GM18870 (cell line): ENCODE results near the gene RNF167.

ENCODE experiments used
- ATAC-seq: cut with Tn5 transposase; IDR thresholded peaks from one replicate; pipeline ENCODE4 v1.9.1; 2021; ENCODE audit warnings: moderate library complexity; ENCODE audit not compliant: unreplicated experiment

RNF167 gene

DNA sequence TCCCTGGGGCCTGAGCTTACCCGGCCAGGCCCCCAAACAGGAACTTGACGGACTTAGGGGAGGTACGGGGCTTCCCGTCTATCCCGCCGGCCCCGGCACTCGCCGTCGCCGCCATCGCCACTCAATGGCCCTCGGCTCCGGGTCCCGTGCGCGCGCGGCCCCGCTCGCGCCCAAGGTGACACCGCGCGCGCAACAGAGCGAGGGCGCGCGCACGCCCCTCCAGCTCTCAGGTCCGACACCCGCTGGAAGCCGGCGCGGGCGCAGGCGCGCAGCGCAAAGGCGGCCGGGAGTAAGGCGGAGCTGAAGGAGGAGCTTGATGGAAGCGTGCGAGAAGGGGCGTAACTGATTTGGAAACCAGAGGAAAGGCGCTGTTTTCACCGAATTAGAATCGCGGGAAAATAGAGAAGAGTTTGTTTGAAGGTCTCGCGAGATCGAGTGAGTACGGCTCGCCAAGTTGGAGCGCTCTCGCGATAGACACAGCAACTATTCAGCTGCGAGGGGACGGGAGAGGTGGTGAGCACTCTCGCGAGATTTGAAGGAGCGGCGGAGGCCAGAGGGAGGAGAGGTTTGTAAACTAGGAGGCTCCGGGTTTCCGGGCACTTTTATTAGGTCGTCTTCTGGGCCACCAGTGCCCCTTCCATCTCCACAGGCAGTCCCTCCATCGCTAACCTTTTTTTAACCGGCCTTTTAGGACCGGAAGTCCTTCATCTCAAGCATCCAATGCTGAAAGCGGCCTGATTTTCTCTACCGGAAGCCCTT lies at the start of gene RNF167, which contains the start of gene SLC25A11:
Gene RNF167 (plus strand): TSS at position 473 of the 759 bp plus-strand sequence. CDS start 642 bp downstream, outside the sequence.
Gene SLC25A11 (minus strand): TSS at position 251 of the 759 bp plus-strand sequence. CDS start 136 bp downstream, at position 115.
- ATAC-seq: peak; percentile 81

DNA sequence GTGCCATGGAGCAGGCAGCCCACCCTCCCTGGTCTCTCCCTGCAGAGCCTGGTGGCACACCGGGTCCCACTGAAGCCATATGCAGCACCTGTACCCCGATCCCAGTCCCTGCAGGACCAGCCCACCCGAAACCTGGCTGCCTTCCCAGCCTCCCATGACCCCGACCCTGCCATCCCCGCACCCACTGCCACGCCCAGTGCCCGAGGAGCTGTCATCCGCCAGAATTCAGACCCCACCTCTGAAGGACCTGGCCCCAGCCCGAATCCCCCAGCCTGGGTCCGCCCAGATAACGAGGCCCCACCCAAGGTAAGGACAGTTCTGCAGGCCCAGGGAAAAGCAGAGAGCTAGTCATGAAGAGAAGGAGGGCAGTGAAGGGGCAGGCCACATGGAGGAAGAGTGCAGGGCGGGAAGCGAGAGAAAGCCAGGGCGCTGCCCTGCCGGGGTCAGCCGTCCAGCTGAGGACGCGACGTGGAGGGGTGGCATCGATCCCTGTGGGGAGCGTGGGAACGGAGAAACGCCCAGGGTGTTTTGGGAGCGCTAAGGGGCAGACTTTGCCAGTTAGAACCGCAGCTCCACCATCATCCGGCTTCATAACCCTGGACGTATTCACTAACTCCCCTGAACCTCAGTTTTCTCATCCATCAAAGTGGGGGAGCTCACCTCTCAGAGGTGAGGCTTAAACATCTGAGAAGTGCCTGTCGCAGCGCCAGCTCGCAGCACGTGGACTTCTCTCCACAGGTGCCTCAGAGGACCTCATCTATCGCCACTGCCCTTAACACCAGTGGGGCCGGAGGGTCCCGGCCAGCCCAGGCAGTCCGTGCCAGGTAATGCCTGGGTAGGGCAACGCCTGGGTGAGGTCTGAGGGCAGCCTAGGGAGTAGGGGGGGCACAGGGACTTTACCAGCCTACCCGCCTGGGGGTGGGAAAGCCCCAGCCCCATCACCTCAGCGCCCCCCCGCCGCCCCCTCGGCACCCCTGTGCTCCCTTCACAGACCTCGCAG lies 48.4 kb upstream of the RNF167 start:
- no peak for ATAC-seq

DNA sequence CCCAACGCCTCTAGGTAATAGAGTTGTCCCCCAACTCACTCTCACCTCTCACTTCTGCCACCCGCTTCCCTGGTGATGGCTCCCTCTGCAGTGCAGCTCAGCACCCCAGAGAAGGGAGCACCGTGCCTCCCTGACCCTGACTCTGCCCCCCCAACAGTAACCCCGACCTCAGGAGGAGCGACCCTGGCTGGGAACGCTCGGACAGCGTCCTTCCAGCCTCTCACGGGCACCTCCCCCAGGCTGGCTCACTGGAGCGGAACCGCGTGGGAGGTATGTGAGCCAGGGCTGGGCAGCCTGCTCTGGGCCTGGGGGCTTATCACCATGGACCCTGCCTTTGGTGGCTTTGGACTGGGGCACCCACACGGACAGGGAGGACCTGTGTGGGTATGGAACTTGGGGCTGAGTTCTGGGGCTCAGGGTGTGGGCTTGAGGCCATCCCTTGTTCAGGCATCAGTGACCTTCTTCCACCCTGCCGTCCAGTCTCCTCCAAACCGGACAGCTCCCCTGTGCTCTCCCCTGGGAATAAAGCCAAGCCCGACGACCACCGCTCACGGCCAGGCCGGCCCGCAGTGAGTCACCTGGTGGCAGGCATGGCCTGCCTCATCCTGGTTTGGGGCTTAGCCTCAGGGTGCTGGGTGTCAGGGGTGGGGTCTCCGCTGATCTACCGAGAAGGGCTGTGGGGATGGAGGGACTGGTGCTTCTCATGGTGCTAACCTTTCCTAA lies 47.4 kb upstream of the RNF167 start:
- no peak for ATAC-seq

DNA sequence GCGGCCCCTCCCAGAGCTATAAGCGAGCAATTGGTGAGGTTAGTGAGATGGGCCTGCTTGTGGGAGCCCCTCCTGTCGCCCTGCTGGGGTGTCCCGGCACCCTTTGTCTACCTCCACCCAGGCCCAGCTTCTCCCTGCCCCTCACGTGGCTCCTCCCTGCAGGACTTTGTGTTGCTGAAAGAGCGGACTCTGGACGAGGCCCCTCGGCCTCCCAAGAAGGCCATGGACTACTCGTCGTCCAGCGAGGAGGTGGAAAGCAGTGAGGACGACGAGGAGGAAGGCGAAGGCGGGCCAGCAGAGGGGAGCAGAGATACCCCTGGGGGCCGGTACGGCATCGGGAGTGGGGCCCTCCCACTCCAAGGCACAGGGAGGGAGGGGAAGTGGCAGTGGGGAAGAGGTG lies 46.8 kb upstream of the RNF167 start:
- ATAC-seq: no peak

DNA sequence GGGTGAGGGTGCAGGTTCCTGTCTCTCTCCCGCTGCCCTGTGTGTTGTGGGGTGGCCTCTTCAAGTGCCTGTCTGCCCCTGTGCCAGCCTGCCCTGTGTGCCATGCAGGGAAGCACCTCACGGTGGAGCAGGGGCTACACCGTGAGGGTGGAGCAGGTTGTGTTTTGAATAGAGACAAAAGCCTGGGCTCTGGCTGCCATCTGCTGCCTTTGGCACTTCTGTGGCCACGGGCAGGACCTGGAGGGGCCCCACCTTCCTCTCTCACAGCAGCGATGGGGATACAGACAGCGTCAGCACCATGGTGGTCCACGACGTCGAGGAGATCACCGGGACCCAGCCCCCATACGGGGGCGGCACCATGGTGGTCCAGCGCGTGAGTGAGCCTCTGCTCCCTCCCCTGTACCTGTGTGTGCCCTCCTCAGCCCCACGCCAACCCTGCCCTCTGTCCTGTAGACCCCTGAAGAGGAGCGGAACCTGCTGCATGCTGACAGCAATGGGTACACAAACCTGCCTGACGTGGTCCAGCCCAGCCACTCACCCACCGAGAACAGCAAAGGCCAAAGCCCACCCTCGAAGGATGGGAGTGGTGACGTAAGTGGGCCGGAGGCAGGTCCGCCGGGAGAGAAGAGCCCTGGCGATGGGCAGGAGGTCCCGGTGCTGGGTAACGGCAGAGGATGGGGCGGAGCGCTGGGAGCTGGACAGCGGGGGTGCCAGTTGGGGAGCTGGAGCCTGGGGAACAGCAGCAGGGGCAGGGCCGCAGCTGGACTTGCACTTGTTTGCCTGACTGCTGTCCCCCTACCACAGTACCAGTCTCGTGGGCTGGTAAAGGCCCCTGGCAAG lies 46.1 kb upstream of the RNF167 start:
- ATAC-seq: no peak

DNA sequence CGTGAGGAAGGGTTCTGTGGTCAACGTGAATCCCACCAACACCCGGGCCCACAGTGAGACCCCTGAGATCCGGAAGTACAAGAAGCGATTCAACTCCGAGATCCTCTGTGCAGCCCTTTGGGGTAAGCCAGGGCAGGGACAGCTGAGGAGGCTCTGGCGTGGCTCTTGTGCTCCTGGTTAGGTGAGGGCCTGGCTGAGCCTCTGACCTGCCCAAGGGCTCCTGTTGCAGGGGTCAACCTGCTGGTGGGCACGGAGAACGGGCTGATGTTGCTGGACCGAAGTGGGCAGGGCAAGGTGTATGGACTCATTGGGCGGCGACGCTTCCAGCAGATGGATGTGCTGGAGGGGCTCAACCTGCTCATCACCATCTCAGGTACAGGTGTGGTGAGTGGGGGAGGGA lies 44.9 kb upstream of the RNF167 start:
- ATAC-seq: no peak

DNA sequence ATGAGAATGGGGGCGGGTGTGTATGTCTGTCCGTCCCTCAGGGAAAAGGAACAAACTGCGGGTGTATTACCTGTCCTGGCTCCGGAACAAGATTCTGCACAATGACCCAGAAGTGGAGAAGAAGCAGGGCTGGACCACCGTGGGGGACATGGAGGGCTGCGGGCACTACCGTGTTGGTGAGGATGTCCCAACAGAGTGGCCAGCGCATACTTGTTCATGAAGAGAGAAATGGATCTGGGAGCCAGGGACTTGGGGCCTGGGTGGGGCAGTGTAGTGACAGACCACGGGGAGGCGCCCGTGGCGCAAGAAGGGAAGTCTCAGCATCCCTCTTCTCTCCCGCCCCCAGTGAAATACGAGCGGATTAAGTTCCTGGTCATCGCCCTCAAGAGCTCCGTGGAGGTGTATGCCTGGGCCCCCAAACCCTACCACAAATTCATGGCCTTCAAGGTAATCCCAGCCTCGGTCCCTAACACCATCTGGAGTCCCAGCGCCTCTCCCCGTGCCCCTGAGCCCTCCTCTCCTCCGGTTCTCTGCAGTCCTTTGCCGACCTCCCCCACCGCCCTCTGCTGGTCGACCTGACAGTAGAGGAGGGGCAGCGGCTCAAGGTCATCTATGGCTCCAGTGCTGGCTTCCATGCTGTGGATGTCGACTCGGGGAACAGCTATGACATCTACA lies 44.3 kb upstream of the RNF167 start:
- ATAC-seq: no peak

DNA sequence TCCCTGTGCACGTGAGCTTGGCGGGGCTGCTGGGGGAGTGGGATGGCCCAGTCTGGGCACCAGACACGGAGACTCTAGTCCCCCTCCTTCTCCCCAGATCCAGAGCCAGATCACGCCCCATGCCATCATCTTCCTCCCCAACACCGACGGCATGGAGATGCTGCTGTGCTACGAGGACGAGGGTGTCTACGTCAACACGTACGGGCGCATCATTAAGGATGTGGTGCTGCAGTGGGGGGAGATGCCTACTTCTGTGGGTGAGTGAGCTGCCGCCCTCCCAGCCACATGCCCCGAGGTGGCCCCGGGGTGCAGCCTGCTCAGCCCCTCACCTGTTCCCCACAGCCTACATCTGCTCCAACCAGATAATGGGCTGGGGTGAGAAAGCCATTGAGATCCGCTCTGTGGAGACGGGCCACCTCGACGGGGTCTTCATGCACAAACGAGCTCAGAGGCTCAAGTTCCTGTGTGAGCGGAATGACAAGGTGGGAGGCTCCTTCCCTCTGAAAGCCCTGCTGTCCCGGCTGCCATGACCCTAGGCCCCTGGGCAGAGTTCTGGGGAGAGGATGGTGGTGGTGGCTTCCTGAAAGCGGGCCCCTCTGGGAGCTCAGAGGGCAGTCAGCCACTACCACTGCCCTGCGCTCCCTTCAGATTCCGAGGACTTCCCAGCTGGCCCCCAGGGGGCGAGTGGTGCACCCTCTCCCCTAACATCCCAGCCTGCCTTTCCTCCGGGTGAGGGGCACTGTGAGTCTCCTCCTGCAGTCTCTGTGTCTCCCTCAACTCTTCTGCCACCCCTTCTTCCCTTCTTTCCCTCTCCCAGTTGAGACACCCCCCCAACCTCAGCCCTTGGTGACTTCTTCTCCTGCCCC lies 43.5 kb upstream of the RNF167 start:
- no peak for ATAC-seq

DNA sequence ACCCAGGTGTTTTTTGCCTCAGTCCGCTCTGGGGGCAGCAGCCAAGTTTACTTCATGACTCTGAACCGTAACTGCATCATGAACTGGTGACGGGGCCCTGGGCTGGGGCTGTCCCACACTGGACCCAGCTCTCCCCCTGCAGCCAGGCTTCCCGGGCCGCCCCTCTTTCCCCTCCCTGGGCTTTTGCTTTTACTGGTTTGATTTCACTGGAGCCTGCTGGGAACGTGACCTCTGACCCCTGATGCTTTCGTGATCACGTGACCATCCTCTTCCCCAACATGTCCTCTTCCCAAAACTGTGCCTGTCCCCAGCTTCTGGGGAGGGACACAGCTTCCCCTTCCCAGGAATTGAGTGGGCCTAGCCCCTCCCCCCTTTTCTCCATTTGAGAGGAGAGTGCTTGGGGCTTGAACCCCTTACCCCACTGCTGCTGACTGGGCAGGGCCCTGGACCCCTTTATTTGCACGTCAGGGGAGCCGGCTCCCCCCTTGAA lies 42.8 kb upstream of the RNF167 start:
- no peak for ATAC-seq

DNA sequence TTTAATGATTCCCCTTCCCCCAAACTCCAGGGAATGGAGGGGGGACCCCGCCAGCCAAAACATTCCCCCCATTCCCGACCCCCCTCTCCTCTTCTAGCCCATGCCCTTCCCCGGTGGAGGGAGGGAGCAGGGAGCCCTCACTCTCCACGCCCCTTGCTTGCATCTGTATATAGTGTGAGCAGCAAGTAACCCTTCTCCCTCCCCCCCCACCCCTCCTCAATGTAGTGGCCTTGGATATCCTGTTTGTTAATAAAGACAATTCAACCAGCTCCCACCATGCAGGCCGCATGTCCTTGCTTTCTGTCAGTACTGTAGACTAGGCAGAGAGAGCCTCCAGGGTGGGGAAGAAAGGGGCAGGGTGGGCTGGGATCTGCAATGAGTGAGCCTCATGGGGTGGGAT lies 42.3 kb upstream of the RNF167 start:
- ATAC-seq: no peak

DNA sequence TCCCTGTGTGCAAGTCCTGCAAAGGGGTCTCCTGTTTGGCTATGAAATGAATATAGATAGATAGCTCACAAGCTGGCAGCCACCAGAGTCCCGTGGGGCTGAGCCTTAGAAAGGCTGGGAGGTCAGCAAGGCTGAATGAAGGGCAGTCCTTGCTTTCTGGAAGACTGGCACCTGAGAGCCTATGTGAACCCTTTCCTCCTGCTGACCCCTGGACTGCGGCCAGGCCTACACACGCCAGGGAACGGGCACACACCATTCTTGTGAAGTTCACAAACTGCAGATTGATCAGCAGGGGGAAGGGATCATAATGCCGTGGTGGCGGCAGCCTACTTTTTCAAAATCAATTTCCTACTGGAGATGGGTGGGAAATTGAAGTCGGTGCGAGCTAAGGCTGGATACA lies 41.7 kb upstream of the RNF167 start:
- no peak for ATAC-seq

DNA sequence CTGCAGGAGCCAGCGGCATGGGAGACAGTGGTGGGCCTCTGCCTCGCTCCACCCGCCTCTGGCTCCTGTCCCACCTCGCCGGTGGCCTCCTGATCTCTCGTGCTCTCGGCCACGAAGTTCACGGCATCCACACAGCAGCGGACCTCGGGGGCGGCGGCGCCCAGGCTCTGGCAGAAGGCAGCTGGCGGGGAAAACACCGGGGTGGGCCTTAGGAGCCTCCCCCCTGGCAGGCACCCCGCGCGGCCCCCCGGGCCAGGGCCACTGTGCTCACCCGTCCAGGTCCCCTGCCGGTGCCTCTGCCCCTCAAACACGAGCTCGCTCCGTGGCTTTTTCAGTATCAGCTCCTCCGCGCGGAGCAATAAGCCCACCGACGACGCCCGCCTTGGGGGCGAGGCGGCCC lies 41.1 kb upstream of the RNF167 start:
- ATAC-seq: no peak

DNA sequence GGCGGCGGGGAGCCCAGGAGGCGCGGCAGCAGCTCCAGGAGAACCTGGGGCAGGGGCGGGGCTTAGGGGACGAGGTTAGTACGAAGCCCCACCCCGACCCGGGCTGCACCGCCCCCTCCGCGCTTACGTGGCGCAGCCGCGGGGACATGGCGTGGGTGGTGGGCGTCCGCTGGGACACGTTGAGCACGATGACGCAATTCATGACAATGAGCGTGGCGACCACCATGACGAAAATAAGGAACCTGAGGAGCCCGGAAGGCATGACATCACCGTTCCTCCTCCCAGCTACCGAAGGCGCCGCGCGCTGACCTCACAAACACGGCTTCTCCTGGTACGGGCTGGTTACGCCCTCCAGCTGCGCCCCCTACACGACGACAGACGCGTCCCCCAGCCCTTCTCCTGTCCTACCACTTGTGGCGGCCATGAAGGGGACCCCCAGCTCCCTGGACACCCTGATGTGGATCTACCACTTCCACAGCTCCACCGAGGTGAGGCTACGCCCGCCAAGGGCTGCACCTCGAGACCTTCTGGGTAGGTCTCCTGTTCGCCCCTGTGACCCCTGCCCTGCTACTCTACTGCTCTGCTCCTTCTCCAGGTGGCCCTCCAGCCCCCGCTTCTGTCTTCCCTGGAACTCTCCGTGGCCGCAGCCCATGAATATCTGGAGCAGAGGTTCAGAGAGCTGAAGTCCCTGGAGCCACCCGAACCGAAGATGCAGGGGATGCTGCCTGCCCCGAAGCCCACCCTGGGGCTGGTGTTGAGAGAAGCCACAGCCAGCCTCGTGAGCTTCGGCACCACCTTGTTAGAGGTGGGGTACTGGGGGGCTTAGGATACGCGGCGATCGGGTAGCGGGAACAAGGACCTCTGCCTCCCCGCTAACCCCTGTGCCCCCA lies 40.5 kb upstream of the RNF167 start, which contains the start of gene C17orf107:
Gene C17orf107 (plus strand): TSS at position 196 of the 890 bp plus-strand sequence. CDS start 227 bp downstream, at position 423.
- ATAC-seq: no peak

DNA sequence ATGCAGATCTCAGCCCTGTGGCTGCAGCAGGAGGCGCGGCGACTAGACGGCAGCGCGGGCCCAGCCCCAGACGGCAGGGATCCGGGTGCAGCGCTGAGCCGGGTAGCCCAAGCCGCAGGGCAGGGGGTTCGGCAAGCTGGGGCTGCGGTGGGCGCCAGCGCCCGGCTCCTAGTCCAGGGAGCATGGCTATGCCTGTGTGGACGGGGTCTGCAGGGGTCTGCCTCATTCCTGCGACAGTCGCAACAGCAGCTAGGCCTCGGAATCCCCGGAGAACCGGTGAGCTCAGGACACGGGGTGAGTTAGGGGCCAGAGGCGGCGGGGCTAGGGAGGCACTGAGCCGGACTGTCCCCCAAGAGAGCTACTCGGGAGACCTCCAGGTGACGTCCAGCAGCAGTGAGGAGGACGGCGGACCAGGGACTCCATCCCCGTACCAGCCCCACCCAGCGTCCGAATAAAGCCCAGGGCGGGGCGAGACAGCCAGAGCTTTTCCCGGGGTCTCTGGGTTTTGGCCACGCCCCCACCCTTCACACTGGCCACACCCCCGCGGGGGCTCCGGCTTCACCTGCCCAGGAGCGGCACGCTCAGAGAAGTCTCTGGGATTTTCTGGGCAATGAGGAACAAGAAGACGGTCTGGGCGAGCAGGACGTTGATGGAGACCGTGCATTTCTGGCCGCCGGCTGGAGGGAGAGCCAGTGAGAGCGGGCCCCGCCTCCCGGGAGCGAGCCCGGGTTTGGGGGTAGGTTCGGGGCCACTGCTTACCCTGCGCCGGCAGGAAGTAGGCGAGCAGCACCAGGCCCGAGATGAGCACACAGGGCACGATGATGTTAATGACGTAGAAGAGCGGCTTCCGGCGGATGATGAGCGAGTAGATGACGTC lies 39.6 kb upstream of the RNF167 start:
- no peak for ATAC-seq

DNA sequence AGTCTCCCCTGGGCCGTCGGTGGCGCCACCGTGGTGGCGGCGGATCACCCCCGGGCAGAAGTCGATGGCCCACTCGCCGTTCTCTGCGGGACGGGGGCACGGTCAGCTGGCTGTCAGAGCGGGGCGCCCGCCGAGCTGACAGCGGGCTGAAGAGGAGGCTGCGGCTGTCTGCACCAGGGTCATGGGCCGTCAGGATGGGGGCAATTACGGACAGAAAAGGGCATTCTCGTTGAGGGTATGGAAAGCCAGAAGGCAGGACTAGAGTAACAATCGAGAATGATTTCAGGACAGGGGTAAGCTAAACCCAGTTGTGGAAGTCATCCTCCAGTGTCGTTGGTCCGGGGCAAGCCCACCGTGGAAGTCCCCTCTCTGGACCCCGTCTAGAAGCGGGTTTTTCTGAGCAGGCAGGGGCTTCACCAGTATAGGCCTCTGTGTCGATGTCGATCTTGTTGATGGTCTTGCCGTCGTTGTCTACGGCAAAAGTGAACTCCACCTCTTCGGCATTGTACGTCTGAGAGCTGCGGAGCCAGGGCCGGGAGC lies 38.9 kb upstream of the RNF167 start:
- no peak for ATAC-seq
